H1 (cell line): ENCODE measurements around the gene ZDHHC17. TPM values are rescaled to one million over a fixed set of nuclear protein-coding genes. Genes with fewer than 3 reads are reported as not detected.

Source experiments
- CTCF ChIA-PET: fragments of 300-600 bp; sonication (Branson Sonifier 250); formaldehyde crosslinking; loops from one replicate; lab custom pipeline; 2021; ENCODE audit not compliant: partially characterized antibody; lab: Charles Lee
- POLR2A ChIA-PET: fragments of 300-600 bp; sonication (Branson Sonifier 250); formaldehyde crosslinking; loops from one replicate; lab custom pipeline; 2021; ENCODE audit warnings: inconsistent platforms; ENCODE audit not compliant: partially characterized antibody; lab: Charles Lee
- DNase-seq, 2 experiments: peaks; one replicate each; pipeline versions ENCODE4 v3.0.0 to v3.0.0-alpha.2; 2010 to 2022; ENCODE audit warnings: low spot score in 2 of 2, low read depth in 1 of 2, mixed read lengths in 1 of 2
- FAIRE-seq: peaks from 2 replicates; lab custom pipeline; 2011; peaks lifted over from hg19 to GRCh38; lab: Jason Lieb, UNC
- H2AFZ ChIP-seq: 2 replicates; pipeline ENCODE4 v1.8.1; 2012; ENCODE audit warnings: low read length, inconsistent platforms
- H2AK5ac ChIP-seq: 2 replicates; pipeline ENCODE4 v1.6.1; 2013; ENCODE audit warnings: low read depth, low read length
- H2BK120ac ChIP-seq: replicated peaks from 2 replicates; pipeline ENCODE3; 2013; ENCODE audit warnings: low read depth, low read length, inconsistent platforms
- H2BK12ac ChIP-seq: 2 replicates; pipeline ENCODE4 v1.6.1; 2013; ENCODE audit warnings: low read depth, low read length
- H2BK15ac ChIP-seq: 2 replicates; pipeline ENCODE4 v1.6.1; 2013; ENCODE audit warnings: low read length
- H2BK20ac ChIP-seq: 2 replicates; pipeline ENCODE4 v1.6.1; 2013; ENCODE audit warnings: low read length
- H2BK5ac ChIP-seq: 2 replicates; pipeline ENCODE4 v1.6.1; 2013; ENCODE audit warnings: low read depth, low read length
- H3K14ac ChIP-seq: 2 replicates; pipeline ENCODE4 v1.6.1; 2013; ENCODE audit warnings: inconsistent platforms; ENCODE audit not compliant: insufficient read length
- H3K18ac ChIP-seq: 2 replicates; pipeline ENCODE4 v1.6.1; 2013; ENCODE audit warnings: low read length; ENCODE audit errors: extremely low read depth
- H3K23ac ChIP-seq: 2 replicates; pipeline ENCODE4 v1.6.1; 2013; ENCODE audit warnings: inconsistent platforms; ENCODE audit not compliant: insufficient read length
- H3K23me2 ChIP-seq: 2 replicates; pipeline ENCODE4 v1.6.1; 2013; ENCODE audit warnings: low read depth, low read length
- H3K27ac ChIP-seq: 2 replicates; pipeline ENCODE4 v1.6.1; 2011; ENCODE audit warnings: low read depth, low read length, inconsistent platforms
- H3K27me3 ChIP-seq, 4 experiments: replicated peaks in 1 of 4; 1 replicate in 1 of 4; 2 replicates in 3 of 4; pipeline versions ENCODE4 v1.6.1 to v1.8.1; 2011 to 2013; ENCODE audit warnings: low read length in 3 of 4, mild to moderate bottlenecking in 3 of 4, inconsistent platforms in 2 of 4, mixed read lengths in 2 of 4, moderate library complexity in 1 of 4; ENCODE audit not compliant: control insufficient read depth in 3 of 4, insufficient read depth in 3 of 4; ENCODE audit errors: extremely low read depth in 1 of 4
- H3K36me3 ChIP-seq, 4 experiments: 2 replicates each; pipeline versions ENCODE4 v1.6.1 to v1.8.1; 2011 to 2013; ENCODE audit warnings: mild to moderate bottlenecking in 4 of 4, low read length in 3 of 4, moderate library complexity in 2 of 4, control low read depth in 1 of 4, inconsistent platforms in 1 of 4; ENCODE audit not compliant: insufficient read depth in 4 of 4, control insufficient read depth in 2 of 4
- H3K4ac ChIP-seq: replicated peaks from 2 replicates; pipeline ENCODE3; 2013; ENCODE audit warnings: low read length, low read depth, mixed read lengths, inconsistent platforms; ENCODE audit not compliant: insufficient read length
- H3K4me1 ChIP-seq, 4 experiments: replicated peaks in 1 of 4; 1 replicate in 1 of 4; 2 replicates in 3 of 4; pipeline versions ENCODE4 v1.6.1 to v1.8.1; 2011 to 2013; ENCODE audit warnings: low read length in 3 of 4, inconsistent platforms in 2 of 4, mixed read lengths in 1 of 4; ENCODE audit not compliant: insufficient read depth in 4 of 4, control insufficient read depth in 3 of 4
- H3K4me2 ChIP-seq, 2 experiments: 2 replicates each; pipeline versions ENCODE4 v1.6.1 to v1.8.1; 2011 to 2013; ENCODE audit warnings: low read depth in 2 of 2, low read length in 2 of 2, control low read depth in 1 of 2, inconsistent platforms in 1 of 2, mild to moderate bottlenecking in 1 of 2; ENCODE audit not compliant: insufficient read depth in 1 of 2
- H3K4me3 ChIP-seq, 4 experiments: fragments of 200-600, 300-600 bp in 1 of 4; sonication (generic), shearing (Covaris generic), sonication (Bioruptor Twin) in 1 of 4; 2 replicates each; pipeline versions ENCODE4 v1.5.1 to v1.8.1; 2011 to 2016; ENCODE audit warnings: low read length in 4 of 4, low read depth in 3 of 4, control low read depth in 2 of 4, inconsistent platforms in 2 of 4, mild to moderate bottlenecking in 2 of 4, mixed read lengths in 1 of 4, moderate library complexity in 1 of 4; ENCODE audit not compliant: insufficient read depth in 2 of 4; ENCODE audit errors: extremely low read depth in 1 of 4
- H3K56ac ChIP-seq: replicated peaks from 2 replicates; pipeline ENCODE3; 2013; ENCODE audit warnings: low read depth, mild to moderate bottlenecking, mixed read lengths, low read length, inconsistent platforms; ENCODE audit not compliant: insufficient read length
- H3K79me1 ChIP-seq: 2 replicates; pipeline ENCODE4 v1.6.1; 2013; ENCODE audit warnings: low read depth, low read length, control low read depth
- H3K79me2 ChIP-seq, 2 experiments: 2 replicates each; pipeline versions ENCODE4 v1.6.1 to v1.8.1; 2012 to 2013; ENCODE audit warnings: low read length in 2 of 2, mild to moderate bottlenecking in 2 of 2, inconsistent platforms in 1 of 2; ENCODE audit not compliant: insufficient read depth in 2 of 2, control insufficient read depth in 1 of 2
- H3K9ac ChIP-seq, 4 experiments: replicated peaks in 1 of 4; 1 replicate in 1 of 4; 2 replicates in 3 of 4; pipeline versions ENCODE4 v1.6.1 to v1.8.1; 2011 to 2013; ENCODE audit warnings: low read depth in 3 of 4, low read length in 3 of 4, control low read depth in 2 of 4, mild to moderate bottlenecking in 2 of 4, moderate library complexity in 2 of 4, inconsistent platforms in 1 of 4; ENCODE audit errors: extremely low read depth in 1 of 4
- H3K9me3 ChIP-seq, 2 experiments: 2 replicates each; pipeline versions ENCODE4 v1.6.1 to v1.8.1; 2012 to 2013; ENCODE audit warnings: mild to moderate bottlenecking in 2 of 2, moderate library complexity in 2 of 2, control low read depth in 1 of 2, inconsistent platforms in 1 of 2, low read depth in 1 of 2, low read length in 1 of 2, mixed read lengths in 1 of 2; ENCODE audit not compliant: insufficient read depth in 2 of 2
- H4K20me1 ChIP-seq, 2 experiments: replicated peaks in 1 of 2; 2 replicates each; pipeline versions ENCODE3 to v1.8.1; 2011 to 2013; ENCODE audit warnings: inconsistent platforms in 2 of 2, low read length in 2 of 2, mild to moderate bottlenecking in 1 of 2; ENCODE audit not compliant: insufficient read depth in 2 of 2, control insufficient read depth in 1 of 2
- H4K5ac ChIP-seq: 2 replicates; pipeline ENCODE4 v1.6.1; 2013; ENCODE audit warnings: low read length, low read depth, mixed read lengths, inconsistent platforms; ENCODE audit not compliant: insufficient read length
- H4K8ac ChIP-seq: 2 replicates; pipeline ENCODE4 v1.8.0; 2013; ENCODE audit warnings: mild to moderate bottlenecking, moderate library complexity, low read length, inconsistent platforms; ENCODE audit not compliant: insufficient read depth; ENCODE audit errors: extremely low read depth
- H4K91ac ChIP-seq: replicated peaks from 2 replicates; pipeline ENCODE3; 2013; ENCODE audit warnings: low read length, mixed read lengths, inconsistent platforms; ENCODE audit not compliant: insufficient read length
- BRCA1 ChIP-seq: IDR thresholded peaks from 2 replicates; pipeline ENCODE4 v1.6.1; 2012; ENCODE audit warnings: low read depth, low read length, improper control_type of control experiment
- CBX5 ChIP-seq: fragments of 300-800, 300-1000 bp; sonication (generic); IDR thresholded peaks from 2 replicates; pipeline ENCODE4 v1.7.1; 2016; ENCODE audit warnings: antibody characterized with exemption, low read length, low read depth
- CBX8 ChIP-seq: fragments of 300-800, 300-1000 bp; sonication (generic); IDR thresholded peaks from 2 replicates; pipeline ENCODE4 v1.7.1; 2016; ENCODE audit warnings: low read depth, low read length, borderline replicate concordance
- GTF2F1 ChIP-seq: IDR thresholded peaks from 2 replicates; pipeline ENCODE4 v1.6.1; 2012; ENCODE audit warnings: low read depth, low read length, improper control_type of control experiment, borderline replicate concordance
- HDAC2 ChIP-seq, 2 experiments: fragments of 300-600 bp in 1 of 2; sonication (generic) in 1 of 2; IDR thresholded peaks; 2 replicates each; pipeline ENCODE4 v1.6.1; 2011 to 2012; ENCODE audit warnings: low read depth in 2 of 2, low read length in 2 of 2, mild to moderate bottlenecking in 2 of 2, moderate library complexity in 2 of 2, borderline replicate concordance in 1 of 2, inconsistent platforms in 1 of 2
- HDAC6 ChIP-seq: IDR thresholded peaks from one replicate; pipeline ENCODE4 v1.7.1; 2012; ENCODE audit warnings: low read depth, mild to moderate bottlenecking, inconsistent platforms, low read length, moderate library complexity
- KDM1A ChIP-seq: fragments of 200-600, 300-600 bp; sonication (generic); IDR thresholded peaks from 2 replicates; pipeline ENCODE4 v1.7.1; 2016; ENCODE audit warnings: mild to moderate bottlenecking, low read length, borderline replicate concordance
- MAFK ChIP-seq: IDR thresholded peaks from 2 replicates; pipeline ENCODE4 v1.6.1; 2012; ENCODE audit warnings: low read depth, mild to moderate bottlenecking, improper control_type of control experiment, low read length
- PHF8 ChIP-seq: fragments of 200-600 bp; sonication (generic); conservative IDR thresholded peaks from 2 replicates; pipeline ENCODE4 v1.7.1; 2012; ENCODE audit warnings: low read depth, mild to moderate bottlenecking, inconsistent platforms, low read length, moderate library complexity
- RFX5 ChIP-seq: IDR thresholded peaks from 2 replicates; pipeline ENCODE4 v1.6.1; 2011; ENCODE audit warnings: low read depth, low read length, improper control_type of control experiment, borderline replicate concordance
- SIX5 ChIP-seq: IDR thresholded peaks from 2 replicates; pipeline ENCODE4 v1.6.1; 2011; ENCODE audit warnings: mild to moderate bottlenecking, low read depth, low read length
- SUZ12 ChIP-seq: fragments of 200-600 bp; sonication (generic); IDR thresholded peaks from 2 replicates; pipeline ENCODE4 v1.6.1; 2012; ENCODE audit warnings: mild to moderate bottlenecking, inconsistent platforms, low read length, moderate library complexity, mixed read lengths
- TAF1 ChIP-seq: IDR thresholded peaks from 2 replicates; pipeline ENCODE4 v1.6.1; 2011; ENCODE audit warnings: mild to moderate bottlenecking, low read depth, low read length
- WGBS, 2 experiments: shearing (Covaris generic) in 1 of 2; methylation state at CpG; one replicate each; pipeline versions ENCODE4 v1.1.6 to v1.1.7; 2013 to 2015; ENCODE audit warnings: low lambda C conversion rate in 2 of 2, mixed read lengths in 2 of 2, inconsistent platforms in 1 of 2, low coverage in 1 of 2, missing lambda C conversion rate in 1 of 2; ENCODE audit not compliant: insufficient replicate concordance in 2 of 2, insufficient coverage in 1 of 2, insufficient read length in 1 of 2; ENCODE audit errors: extremely low coverage in 1 of 2, missing lambda C conversion rate in 1 of 2; 5-methylcytosine and 5-hydroxymethylcytosine counted together
- polyA plus RNA-seq, 7 experiments: library from polyadenylated mRNA; depleted of rRNA in 3 of 7; stranded (reverse) in 5 of 7; unstranded in 2 of 7; fragments of >200 nt in 5 of 7; fragments of 200-250 nt in 2 of 7; gene quantifications; 1 replicate in 5 of 7; 2 replicates in 1 of 7; 4 replicates in 1 of 7; pipeline versions ENCODE4 v1.2.1 to v1.2.3, GENCODE V29; 2011 to 2013; ENCODE audit warnings: missing spikeins in 2 of 7, mixed read lengths in 2 of 7
- total RNA-seq: library from RNA; stranded (reverse); fragmentation: NEBNext Ultra II Directional; extraction: Animal tissue kit (Norgen Biotek cat#: 25700); gene quantifications from 2 replicates; pipeline ENCODE4 v1.2.1, GENCODE V29; 2021

Gene ZDHHC17
- total and polyA plus RNA-seq, 2 of the 8 experiments (the other 6 are each of a cell fraction or from before 2014, with no cell fraction given) = 27.6 to 28.9 TPM

- Histone ChIP-seq H3K14ac (no peak overlapping the region), H3K4ac (no peak overlapping the region), H2BK15ac (no peak overlapping the region), H3K9ac (no peak overlapping the region), H3K27me3 (no peaks in the 10 kb centered on the region), H3K27ac (no peak overlapping the region), H3K18ac (no peak overlapping the region), H4K91ac (no peak overlapping the region), H3K79me2 (peaks cover 0 to 42% of the 10 kb centered on the region in 2 experiments; a peak in 3 of 4 replicates), H4K20me1 (no peaks in the 10 kb centered on the region), H3K79me1 (peaks cover 6% of the 10 kb centered on the region; the same call in 1 of the 2 replicates), H2BK120ac (no peak overlapping the region), H4K8ac (no peak overlapping the region), H3K9me3 (no peaks in the 10 kb centered on the region), H2BK20ac (no peak overlapping the region), H3K4me3 (no peak overlapping the region), H3K23me2 (no peaks in the 10 kb centered on the region), H2AFZ (no peak overlapping the region), H3K4me1 (peaks cover 0 to 4% (median 3%) of the 10 kb centered on the region in 4 experiments; a peak in 4 of 7 replicates), H3K23ac (no peak overlapping the region), H2BK5ac (no peak overlapping the region), H3K36me3 (peaks cover 5 to 22% (median 14%) of the 10 kb centered on the region in 4 experiments; a peak in 7 of 8 replicates), H4K5ac (no peak overlapping the region), H3K4me2 (no peak overlapping the region), H2AK5ac (no peak overlapping the region), H3K56ac (no peak overlapping the region), H2BK12ac (no peak overlapping the region)
- 94% methylated on average over 2 of the region's 2 CpGs; no CpG with 5 or more reads in 1 of the 2 experiments for WGBS, 2 experiments
- CTCF ChIA-PET = interaction anchor here (1.5 kb wide), 1 partner anchor 146 kb away, joined by 5 read pairs; no protein-coding TSS in a partner anchor
- POLR2A ChIA-PET = interaction anchor here (1.3 to 3.9 kb wide), 3 partner anchors 10 to 14 kb away, joined by 4 to 19 read pairs (median 4); partner anchors contain the start of gene CSRP2
- DNase-seq (no peak), FAIRE-seq (no peak)
- TF ChIP-seq BRCA1 = no peak
- no peak for TF ChIP-seq TAF1
- no peak for TF ChIP-seq PHF8
- no peak for TF ChIP-seq MAFK
- no peak for TF ChIP-seq KDM1A
- TF ChIP-seq SIX5 = no peak
- TF ChIP-seq HDAC2 (IDR thresholded peaks at IDR 0.05; ENCODE audit: borderline replicate concordance in 1 of 2, low read depth in 2 of 2, low read length in 2 of 2) = no peak
- TF ChIP-seq RFX5 = no peak
- TF ChIP-seq SUZ12 = no peak
- no peak for TF ChIP-seq CBX8
- no peak for TF ChIP-seq HDAC6
- TF ChIP-seq CBX5 = no peak
- no peak for TF ChIP-seq GTF2F1
Observed at GRCh38 chr12:76864791-76865400, 101.0 kb downstream of the ZDHHC17 start.
